Stimulated activated CD8-positive, alpha-beta memory T cell treated with anti-CD3 and anti-CD28 coated beads, Interleukin-4, amount 100 ng/mL, for 24 hours (primary cell): ENCODE measurements around the gene DHRS3.
"Not testable (repeated sequence)": the region's sequence is repeated elsewhere in the genome, so short reads cannot be mapped to it uniquely, and the experiment has no call there.

Experiments used
- DNase-seq: peaks from one replicate; pipeline ENCODE4 v3.0.0-alpha.2; 2020; ENCODE audit warnings: low read depth

The DHRS3 gene

DNA sequence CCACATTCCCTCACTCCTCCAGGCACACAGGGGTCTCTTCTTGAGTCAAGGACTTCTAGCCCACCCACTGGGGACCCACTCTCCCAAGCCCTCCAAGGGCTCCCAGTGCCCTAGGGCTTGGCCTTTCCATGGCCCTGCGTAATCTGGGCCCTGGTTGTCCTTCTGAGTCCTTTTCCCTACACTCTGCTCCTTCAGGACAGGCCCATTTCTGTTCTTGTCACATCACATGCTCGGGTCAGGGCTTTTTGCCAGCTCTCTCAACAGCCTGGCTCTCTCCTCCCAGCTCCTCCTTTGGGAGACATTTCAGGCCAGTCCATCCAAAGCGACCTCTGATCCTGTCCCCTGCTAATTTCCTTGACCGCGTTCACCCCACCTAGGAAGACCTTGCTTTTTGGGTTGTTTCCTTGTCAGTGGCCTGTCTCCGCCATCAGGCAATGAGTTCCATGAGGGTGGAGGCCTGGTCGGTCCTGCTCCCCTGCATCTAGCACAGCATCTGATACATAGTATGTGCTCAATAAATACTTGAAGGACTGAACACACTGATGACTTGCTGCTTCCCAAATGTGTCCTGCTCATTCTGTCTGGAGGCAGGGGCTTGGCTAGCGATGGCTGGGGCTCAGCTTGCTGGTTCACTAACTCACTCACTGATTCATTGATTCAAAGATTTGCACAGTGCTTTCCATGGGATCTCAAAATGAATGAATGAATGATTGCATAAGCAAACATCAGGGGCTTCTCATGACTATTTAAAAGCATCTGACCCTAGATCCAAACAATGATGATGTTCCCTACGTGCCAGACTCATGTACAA, 44.8 kb downstream of the DHRS3 start:
- no peak for DNase-seq

DNA sequence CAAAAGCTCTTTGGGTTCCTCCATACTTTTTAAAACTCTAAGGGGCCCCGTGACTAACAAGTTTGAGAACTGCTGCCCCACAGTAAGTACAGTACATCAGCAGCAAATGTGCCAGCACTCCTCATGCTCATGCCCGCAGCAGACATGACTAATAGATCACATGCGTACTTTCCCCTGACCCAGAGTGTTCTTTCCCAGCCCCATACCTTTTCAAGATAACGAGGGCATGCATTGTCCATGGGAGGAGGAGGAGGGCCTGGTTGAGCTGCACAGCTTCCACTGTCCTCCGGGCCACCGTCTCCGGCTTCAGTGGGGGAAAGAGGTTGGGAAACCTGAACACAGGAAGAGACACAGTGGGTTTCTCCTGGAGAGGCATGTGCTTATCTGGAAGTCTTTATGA, 45.5 kb downstream of the DHRS3 start:
- DNase-seq: no peak

DNA sequence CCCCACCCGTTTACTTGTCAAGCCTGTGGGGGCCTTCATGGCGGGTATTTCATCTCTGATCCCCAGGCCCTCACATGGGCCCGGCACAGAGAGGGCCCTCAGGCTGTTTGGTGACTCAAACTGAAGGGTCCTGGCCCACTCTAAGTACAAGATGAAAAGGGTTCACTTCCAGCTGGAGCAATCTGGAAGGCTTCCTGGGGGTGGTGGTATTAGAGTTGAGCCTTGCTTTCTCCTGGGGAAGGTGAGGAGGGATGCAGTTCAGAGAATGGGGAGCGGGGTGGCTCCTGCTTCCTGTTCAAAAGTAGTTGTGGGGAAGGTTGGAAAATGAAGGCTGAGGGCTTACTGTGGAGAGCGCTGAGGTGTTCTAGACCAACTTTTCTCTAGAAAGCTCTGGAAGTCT, 47.7 kb downstream of the DHRS3 start:
- DNase-seq: no peak

DNA sequence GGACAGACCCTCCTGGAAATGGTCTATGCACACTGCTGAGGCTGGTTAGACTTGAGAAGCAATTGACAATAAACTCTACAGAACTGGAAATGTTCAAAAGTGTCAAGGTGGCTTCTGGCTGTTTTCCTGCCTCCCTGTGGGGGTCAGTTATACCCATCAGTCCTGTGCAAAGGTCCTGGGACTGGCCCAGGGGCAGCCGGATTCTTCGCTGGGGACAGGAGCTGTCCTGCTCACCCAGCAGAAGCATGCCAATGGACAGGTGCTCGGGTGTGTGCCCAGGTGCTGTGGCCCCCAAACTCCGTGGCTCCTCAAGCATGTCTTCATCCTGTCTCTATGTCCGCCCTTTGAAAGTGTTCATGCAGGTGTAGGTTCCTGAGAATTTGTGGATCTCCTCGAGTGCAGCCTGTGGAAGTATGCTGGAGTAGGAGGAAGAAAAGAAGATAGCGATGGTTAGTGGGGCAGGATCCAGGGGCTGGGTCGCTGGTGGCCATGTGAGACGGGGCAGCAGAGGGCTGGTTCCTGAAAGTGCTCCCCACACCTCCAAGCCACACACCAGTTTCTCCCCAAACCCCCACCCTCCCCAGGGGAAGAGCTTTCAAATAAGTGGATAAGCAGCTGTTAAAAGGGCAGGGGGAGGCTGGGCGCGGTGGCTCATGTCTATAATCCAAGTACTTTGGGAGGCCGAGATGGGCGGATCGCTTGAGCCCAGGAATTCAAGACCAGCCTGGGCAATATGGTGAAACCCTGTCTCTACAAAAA, 49.8 kb downstream of the DHRS3 start:
- DNase-seq: no peak

DNA sequence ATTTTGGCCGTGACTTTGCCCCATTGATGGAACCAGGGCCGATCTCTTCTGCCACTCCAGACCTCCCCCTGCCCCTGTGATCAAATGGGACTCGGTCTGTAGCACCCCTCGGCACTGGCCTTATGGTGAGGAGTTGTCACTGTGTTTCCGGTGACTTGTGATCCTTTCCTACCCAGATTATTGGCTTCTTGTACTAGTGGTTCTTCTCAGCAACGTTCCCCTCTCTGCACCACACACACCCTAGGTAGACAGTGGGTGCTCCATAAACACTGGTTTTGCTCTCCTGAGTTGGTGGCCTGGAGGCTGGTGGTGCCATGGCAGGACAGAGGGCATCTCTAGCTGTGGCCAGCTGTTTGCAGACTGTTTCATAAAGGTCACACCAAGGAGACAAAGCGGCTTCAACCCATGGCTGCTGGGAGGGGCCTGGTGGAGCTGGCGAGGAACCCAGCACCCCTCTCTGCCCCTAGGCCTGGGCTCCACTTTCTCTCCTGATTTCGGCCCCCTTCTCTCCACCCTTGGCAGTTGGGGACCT, 50.7 kb downstream of the DHRS3 start:
- no peak for DNase-seq

DNA sequence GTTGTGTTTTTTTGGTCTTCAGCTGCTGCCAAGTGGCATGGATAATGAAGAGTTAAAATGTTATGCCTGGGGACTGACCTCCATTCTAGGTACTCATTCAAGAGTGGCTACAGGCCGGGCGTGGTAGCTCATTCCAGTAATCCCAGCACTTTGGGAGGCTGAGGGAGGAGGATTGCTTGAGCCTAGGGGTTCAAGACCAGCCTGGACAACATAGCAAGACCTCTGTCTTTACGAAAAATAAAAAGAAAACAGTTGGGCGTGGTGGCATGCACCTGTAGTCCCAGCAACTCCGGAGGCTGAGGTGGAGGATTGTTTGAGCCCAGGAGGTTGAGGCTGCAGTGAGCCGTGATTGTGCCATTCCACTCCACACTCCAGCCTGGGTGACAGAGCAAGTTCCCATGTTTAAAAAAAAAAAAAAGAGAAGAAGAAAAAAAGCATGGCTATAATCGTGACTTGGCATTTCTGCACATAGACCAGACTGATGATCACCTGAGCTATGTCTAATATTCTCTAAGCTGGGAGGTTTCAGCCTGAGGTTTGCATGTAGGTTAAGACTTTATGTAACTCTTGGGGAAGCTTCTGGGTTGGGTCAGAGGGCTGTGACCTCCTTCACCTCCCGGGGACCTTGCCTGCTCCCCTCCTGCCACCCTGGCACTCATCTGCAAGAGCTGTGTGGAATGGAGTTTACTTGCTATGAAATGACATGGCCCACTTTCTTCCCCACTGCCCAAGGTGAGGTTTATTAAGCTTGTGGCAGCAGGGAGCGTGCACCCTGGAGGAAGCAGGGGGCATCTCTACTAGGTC, 51.3 kb downstream of the DHRS3 start:
- DNase-seq: no peak

DNA sequence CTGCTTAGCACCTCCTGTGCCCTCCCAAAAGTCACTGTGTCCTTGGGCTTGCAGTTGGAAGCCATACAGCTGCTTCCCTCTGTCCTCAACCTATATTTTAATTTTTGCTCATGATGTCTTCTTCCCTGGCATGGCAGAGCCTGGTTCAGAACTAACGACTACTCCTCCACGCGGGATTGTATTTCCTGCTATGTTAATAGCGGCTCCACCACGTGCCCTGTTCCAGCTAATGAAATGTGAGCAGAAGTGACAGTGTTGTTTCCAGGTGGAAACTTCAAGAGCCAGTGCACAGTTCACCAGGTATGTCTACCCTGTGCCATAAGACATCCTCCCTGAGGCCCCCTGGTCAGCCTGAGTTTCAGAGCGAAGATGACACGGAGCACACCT, 52.1 kb downstream of the DHRS3 start:
- DNase-seq: no peak

DNA sequence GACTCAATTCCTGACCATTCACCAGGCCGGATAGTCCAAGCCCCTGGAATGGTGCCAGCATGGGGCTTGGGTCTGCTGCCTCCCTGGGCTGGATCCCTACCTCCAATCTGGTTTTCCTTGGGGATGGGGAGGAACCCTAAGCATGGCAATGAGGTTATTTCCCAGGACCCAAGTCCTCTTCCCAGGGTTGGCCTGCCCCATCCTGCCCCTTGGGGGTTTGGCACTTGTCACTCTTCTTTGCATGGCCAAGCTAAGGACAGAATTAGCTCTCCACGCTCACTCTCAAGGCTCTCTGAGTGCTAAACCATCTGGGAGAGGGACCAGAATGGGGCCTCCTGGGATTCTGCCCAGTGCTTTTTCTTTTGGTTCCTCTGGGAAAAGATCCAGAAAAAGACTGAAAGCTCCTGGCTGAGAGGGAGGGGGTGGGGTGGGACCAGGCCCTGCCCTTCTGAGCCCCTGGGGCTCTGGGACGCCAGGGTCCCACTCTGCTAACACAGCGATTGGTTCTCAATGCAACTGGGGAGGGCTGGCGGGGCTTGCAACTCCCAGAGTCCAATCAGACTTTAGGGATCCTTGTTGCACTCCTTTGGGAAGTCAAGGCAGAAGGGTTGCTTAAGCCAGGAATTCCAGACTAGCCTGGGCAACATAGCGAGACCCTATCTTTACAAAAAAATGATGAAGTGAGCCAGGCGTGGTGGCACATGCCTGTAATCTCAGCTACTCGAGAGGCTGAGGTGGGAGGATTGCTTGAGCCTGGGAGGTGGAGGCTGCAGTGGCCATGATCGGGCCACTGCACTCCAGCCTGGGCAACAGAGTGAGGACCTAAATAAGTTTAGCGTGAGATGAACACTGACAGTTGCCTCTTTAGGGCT, 52.7 kb downstream of the DHRS3 start:
- DNase-seq: no peak

DNA sequence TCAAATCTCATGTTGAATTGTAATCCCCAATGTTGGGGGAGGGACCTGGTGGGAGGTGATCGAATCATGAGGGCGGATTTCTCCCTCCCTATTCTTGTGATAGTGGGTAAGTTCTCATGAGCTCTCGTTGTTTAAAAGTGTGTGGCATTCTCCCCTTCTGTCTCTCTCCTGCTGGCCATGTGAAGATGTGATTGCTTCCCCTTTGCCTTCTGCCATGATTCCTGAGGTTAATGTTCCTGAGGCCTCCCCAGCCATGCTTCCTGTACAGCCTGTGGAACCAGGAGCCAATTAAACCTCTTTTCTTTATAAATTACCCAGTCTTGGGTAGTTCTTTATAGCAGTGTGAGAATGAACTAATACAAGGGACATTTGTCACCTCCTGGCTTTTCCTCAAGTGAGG, 53.8 kb downstream of the DHRS3 start:
- DNase-seq: not testable (repeated sequence)

DNA sequence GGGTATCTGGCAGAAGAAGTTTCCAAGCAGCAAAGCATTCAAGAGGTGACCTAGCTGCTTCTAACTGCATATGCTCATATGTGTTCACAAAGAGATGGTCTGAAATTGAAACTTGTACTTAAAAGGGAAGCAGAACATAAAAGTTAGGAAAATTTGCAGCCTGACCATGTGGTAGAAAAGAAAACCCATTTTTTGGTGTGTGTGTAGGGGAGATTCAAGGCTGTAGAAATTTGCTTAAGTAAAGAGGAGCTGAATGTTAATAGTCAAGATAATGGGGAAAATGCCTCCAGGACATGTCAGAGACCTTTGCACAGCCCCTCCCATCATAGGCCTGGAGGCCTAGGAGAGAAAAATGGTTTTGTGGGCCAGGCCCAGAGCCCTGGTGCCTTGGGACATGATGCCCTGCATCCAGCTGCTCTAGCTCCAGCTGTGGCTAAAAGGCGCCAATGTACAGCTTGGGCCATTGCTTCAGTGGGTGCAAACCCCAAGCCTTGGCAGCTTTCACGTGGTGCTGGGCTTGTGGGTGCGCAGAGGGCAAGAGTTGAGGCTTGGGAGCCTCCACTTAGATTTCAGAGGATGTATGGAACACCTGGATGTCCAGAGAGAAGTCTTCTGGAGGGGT, 54.9 kb downstream of the DHRS3 start:
- no peak for DNase-seq

DNA sequence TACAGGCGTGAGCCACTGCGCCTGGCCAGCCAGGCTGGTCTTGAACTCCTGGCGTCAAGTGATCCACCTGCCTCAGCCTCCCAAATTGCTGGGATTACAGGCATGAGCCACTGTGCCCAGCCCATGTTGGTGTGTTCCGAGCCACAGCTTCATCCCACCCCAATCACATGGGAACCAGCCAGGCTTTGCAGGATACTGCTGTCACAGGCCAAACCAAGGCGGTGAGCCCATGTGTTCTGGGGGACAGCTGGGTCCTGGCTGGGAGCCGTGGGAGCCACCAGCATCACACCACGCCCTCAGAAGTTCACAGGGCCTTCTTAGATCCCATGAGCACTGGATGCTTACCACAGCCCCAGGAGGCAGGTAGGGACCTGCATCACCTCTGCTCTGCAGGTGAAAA, 56.9 kb downstream of the DHRS3 start:
- DNase-seq: no peak

DNA sequence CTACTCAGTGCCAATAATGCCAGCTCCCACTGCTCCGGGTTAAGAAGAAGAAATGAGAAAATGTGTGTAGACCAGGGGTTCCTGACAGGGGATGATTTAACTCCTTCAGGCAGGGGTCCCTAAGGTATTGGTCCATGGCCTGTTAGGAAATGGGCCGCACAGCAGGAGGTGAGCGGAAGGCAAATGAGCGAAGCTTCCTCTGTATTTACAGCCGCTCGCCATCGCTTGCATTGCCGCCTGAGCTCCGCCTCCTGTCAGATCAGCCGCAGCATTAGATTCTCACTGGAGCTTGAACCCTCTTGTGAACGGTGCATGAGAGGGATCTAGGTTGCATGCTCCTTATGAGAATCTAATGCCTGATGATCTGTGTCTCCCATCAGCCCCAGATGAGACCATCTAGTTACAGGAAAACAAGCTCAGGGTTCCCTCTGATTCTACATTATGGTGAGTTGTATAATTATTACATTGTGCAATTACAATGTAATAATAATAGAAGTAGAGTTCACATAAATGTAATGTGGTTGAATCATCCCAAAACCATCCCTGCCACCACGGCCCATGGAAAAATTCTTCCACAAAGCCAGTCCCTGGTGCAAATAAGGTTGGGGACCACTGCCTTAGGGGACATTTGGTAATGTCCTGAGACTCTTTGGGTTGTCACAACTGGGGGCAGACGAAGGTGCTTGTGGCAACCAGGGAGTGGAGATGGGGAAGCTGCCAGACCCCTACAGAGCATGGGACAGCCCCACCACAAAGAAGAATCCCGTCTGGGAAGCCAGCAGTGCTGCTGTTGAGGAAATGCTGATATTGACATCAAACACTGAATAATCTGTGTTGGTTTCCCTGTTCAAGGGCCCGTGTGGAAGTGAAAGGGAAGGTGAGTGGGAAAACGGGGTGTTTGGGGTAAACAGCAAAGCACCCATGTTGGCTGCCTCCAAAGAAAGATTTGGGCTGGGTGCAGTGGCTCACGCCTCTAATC, 60.8 kb downstream of the DHRS3 start:
- DNase-seq: no peak

DNA sequence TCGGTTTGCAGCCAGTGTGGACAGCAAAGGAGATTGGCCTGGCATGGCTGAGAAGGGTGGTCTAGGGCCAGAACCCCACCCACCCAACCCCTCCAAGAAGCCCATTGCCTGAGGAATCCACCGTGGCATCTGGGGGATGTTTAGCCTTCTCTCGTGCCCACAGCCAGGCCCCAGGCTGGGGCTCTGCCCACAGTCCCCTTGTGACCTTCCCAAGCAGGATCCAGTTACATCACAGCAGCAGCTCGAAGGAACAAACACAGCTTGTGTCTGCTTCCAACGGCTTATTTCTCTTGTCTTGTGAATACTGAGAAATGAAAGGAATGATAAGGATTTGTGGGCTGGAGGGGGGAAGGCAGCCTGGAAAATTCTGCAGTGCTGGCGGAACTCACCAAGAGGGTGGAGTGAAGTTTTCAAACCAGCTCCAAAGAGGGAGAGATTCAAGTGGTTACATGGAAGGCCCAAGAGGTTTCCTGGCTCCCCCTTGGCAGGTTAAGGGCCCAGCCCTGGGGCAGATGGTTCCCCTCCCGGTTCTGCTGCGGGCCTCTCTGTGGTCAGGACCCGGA, 61.6 kb downstream of the DHRS3 start:
- DNase-seq: no peak

DNA sequence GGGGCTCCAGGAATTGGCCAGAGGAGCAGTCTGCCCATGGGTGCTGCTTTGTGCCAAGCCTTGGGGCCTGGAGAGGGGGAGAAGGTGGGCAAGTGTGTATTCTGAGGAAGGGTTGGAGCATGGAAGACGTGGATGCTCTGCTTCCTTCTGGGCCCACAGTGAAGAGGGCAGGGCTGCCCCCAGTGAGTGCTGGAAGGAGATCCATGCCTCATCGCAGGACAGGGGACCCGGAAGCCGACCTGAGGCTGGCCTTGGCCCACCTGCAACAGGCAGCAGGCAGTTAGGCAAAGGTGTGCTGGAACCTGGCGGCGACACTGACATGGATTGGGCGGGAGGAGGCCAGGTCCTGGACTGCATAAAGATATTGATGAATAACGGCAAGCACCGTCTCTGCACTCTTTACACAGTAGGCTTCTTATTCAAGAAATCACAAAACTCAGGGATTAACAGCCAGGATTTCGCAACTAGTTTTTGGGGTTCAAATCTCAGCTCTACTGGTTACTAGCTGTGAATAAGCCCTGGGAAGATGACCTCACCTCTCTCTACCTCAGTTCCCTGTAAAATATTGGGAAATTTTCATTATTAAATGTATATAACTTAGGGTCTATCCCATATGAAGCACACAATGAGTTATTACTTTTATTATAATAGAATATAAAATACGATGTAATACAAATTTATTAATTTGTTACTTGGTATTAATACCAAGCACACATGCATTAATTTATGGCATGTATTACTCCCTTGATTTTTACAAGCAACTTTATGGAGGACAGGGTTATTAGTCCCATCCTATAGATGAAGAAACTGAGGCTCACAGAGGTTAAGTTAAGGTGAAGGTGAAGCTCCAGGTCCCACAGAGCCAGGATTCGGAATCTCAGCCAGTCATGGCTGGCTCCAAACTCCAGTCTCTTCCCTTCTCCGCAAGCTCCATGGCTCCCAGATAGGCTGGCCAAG, 62.3 kb downstream of the DHRS3 start:
- no peak for DNase-seq

DNA sequence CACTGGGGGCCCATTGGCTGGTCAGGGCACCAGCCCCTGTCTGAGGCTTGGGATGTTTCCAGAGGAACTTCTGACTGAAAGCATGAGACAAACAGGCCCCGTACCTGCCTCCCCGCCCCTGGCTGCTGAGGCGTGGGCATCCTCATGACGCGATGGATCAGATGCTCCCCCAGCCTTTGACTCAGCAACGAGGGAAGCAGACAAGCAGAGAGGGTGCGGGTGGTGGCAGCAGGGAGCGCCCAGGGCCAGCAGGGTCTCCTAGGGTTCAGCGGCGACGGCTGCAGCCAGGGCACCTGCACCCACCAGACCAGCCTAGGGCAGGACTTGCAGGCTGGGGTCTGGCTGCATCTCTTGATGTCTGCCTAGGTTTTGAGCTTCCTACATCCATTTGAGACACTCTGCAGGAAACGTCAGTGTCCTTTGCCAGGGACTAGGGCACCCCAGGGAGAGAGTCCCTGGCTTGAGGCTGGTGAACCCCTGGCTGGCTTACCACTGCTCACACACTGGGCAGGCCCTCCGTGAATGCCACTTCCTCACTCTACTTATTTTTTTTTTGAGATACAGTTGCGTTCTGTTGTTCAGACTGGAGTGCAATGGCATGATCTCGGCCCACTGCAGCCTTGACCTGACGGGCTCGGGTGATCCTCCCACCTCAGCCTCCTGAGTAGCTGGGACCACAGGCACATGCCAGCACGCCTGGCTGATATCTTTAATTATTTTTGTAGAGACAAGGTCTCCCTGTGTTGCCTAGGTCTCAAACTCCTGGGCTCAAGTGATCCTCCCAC, 63.3 kb downstream of the DHRS3 start:
- no peak for DNase-seq

DNA sequence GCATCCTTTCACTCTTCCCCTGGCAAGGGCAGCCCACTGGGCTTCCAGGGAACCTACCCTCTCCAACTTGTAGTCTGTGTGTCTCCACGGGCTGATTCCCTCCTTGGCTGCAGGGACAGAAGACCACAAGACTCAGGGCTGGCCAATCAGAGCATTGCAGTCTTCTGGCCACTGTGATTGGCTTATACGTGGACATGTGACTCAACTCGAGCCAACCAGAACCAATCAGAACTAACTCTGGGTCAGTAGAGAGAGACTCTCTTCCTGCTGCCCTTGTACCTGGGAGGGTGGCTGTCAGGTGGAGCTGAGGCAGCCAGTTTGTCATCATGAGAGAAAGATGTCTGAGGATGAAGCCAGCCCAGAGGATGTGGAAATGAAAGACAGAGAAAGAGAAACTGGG, 64.0 kb downstream of the DHRS3 start:
- DNase-seq: no peak
